ENCODE measurements around the gene SFT2D3. TPM values are rescaled to one million over a fixed set of nuclear protein-coding genes. Genes with fewer than 3 reads are reported as not detected.

SFT2D3 gene
- total and polyA plus RNA-seq, 2 of the 8 experiments (the other 6 are each of a cell fraction or from before 2014, with no cell fraction given): 7.3 to 10.3 TPM

GRCh38 chr2:127709336-127709735 lies 8.0 kb downstream of the SFT2D3 start:
- no peak overlapping the region for H4K5ac ChIP-seq (ENCODE audit: insufficient read length, low read depth, low read length)
- no peak overlapping the region for H3K9ac ChIP-seq (replicated peaks in 1 of 4; ENCODE audit: extremely low read depth in 1 of 4, low read depth in 3 of 4, low read length in 3 of 4)
- H3K27me3 ChIP-seq (replicated peaks in 1 of 4; ENCODE audit: control insufficient read depth in 3 of 4, extremely low read depth in 1 of 4, insufficient read depth in 3 of 4, low read length in 3 of 4): no peaks in the 10 kb centered on the region
- POLR2A ChIA-PET (ENCODE audit: partially characterized antibody): no interaction called here
- H4K91ac ChIP-seq (replicated peaks; ENCODE audit: insufficient read length, low read length): no peak overlapping the region
- no peak overlapping the region for H2BK15ac ChIP-seq (ENCODE audit: low read length)
- H3K14ac ChIP-seq (ENCODE audit: insufficient read length): no peak overlapping the region
- FAIRE-seq (no peak), DNase-seq (ENCODE audit: low read depth in 1 of 2, low spot score in 2 of 2) (no peak)
- H3K18ac ChIP-seq (ENCODE audit: extremely low read depth, low read length): no peak overlapping the region
- peaks cover 3 to 6% of the 10 kb centered on the region in 2 experiments for H4K20me1 ChIP-seq (replicated peaks in 1 of 2; ENCODE audit: control insufficient read depth in 1 of 2, insufficient read depth in 2 of 2, low read length in 2 of 2)
- H3K9me3 ChIP-seq (ENCODE audit: insufficient read depth in 2 of 2, low read depth in 1 of 2, low read length in 1 of 2): no peaks in the 10 kb centered on the region
- no peak overlapping the region for H2BK20ac ChIP-seq (ENCODE audit: low read length)
- no peaks in the 10 kb centered on the region; the same call in 1 of the 2 replicates for H3K79me1 ChIP-seq (ENCODE audit: low read depth, low read length)
- no peak overlapping the region for H2BK120ac ChIP-seq (replicated peaks; ENCODE audit: low read depth, low read length)
- no peak overlapping the region for H3K4ac ChIP-seq (replicated peaks; ENCODE audit: insufficient read length, low read depth, low read length)
- no peak overlapping the region for H2AK5ac ChIP-seq (ENCODE audit: low read depth, low read length)
- H2BK5ac ChIP-seq (ENCODE audit: low read depth, low read length): no peak overlapping the region
- no peak overlapping the region for H3K4me3 ChIP-seq (ENCODE audit: extremely low read depth in 1 of 4, insufficient read depth in 2 of 4, low read depth in 3 of 4, low read length in 4 of 4)
- H2AFZ ChIP-seq (ENCODE audit: low read length): no peak overlapping the region
- H3K4me2 ChIP-seq (ENCODE audit: insufficient read depth in 1 of 2, low read depth in 2 of 2, low read length in 2 of 2): no peak overlapping the region
- no peak overlapping the region for H3K56ac ChIP-seq (replicated peaks; ENCODE audit: insufficient read length, low read depth, low read length)
- no peak overlapping the region for H3K27ac ChIP-seq (ENCODE audit: low read depth, low read length)
- H3K4me1 ChIP-seq (replicated peaks in 1 of 4; ENCODE audit: control insufficient read depth in 3 of 4, insufficient read depth in 4 of 4, low read length in 3 of 4): no peaks in the 10 kb centered on the region; a peak in 1 of 7 replicates
- CTCF ChIA-PET (ENCODE audit: partially characterized antibody): interaction anchor here (1.4 kb wide), 1 partner anchor 12 kb away, joined by 5 read pairs; no protein-coding TSS in a partner anchor
- H2BK12ac ChIP-seq (ENCODE audit: low read depth, low read length): no peak overlapping the region
- no peak overlapping the region for H3K23ac ChIP-seq (ENCODE audit: insufficient read length)
- WGBS, 2 experiments (ENCODE audit: extremely low coverage in 1 of 2, insufficient coverage in 1 of 2, insufficient read length in 1 of 2, insufficient replicate concordance in 2 of 2, low coverage in 1 of 2, low lambda C conversion rate in 2 of 2, missing lambda C conversion rate in 1 of 2): 95% methylated on average over 13 of the region's 13 CpGs; no CpG with 5 or more reads in 1 of the 2 experiments
- no peaks in the 10 kb centered on the region for H3K23me2 ChIP-seq (ENCODE audit: low read depth, low read length)
- no peak overlapping the region for H4K8ac ChIP-seq (ENCODE audit: extremely low read depth, insufficient read depth, low read length)
- peaks cover 27 to 54% (median 44%) of the 10 kb centered on the region in 4 experiments for H3K36me3 ChIP-seq (ENCODE audit: control insufficient read depth in 2 of 4, insufficient read depth in 4 of 4, low read length in 3 of 4)
- H3K79me2 ChIP-seq (ENCODE audit: control insufficient read depth in 1 of 2, insufficient read depth in 2 of 2, low read length in 2 of 2): 0 out of 4 replicates have a peak, but pooled peaks cover 0 to 2% of the 10 kb centered on the region in 2 experiments
- TF ChIP-seq YY1 (IDR thresholded peaks at IDR 0.05; ENCODE audit: low read depth, low read length) (no peak), CBX5 (IDR thresholded peaks at IDR 0.05; ENCODE audit: low read depth, low read length) (no peak), SRF (IDR thresholded peaks at IDR 0.05; ENCODE audit: low read depth, low read length) (no peak), FOSL1 (IDR thresholded peaks at IDR 0.05; ENCODE audit: insufficient read depth, low read depth, low read length) (no peak), JUND (IDR thresholded peaks at IDR 0.05; ENCODE audit: low read length) (no peak), SUZ12 (IDR thresholded peaks at IDR 0.05; ENCODE audit: low read length) (no peak), RFX5 (IDR thresholded peaks at IDR 0.05; ENCODE audit: borderline replicate concordance, low read depth, low read length) (no peak), TCF12 (IDR thresholded peaks at IDR 0.05; ENCODE audit: low read depth, low read length) (no peak), NANOG (IDR thresholded peaks at IDR 0.05; ENCODE audit: insufficient read depth, low read depth, low read length, poor library complexity, severe bottlenecking) (no peak), POLR2AphosphoS5 (IDR thresholded peaks at IDR 0.05; ENCODE audit: low read depth, low read length) (no peak), RBBP5 (IDR thresholded peaks at IDR 0.05; ENCODE audit: borderline replicate concordance, low read depth, low read length) (no peak), SP1 (IDR thresholded peaks at IDR 0.05; ENCODE audit: low read depth, low read length) (no peak), GABPA (IDR thresholded peaks at IDR 0.05; ENCODE audit: borderline replicate concordance, insufficient read depth, low read length) (no peak), SIX5 (IDR thresholded peaks at IDR 0.05; ENCODE audit: low read depth, low read length) (no peak), BRCA1 (IDR thresholded peaks at IDR 0.05; ENCODE audit: low read depth, low read length) (no peak)

Data from H1 (cell line).